HFFc6 (cell line): ENCODE data around the gene LITAFD. TPM values are rescaled to one million over a fixed set of nuclear protein-coding genes. Genes with fewer than 3 reads are reported as not detected.

Experiments used
- DNase-seq: peaks from one replicate; pipeline ENCODE4 v3.0.0-alpha.2; 2018
- H3K27ac Mint-ChIP-seq: 2 replicates; pipeline ENCODE4 v1.8.0; 2020; ENCODE audit warnings: mild to moderate bottlenecking, mixed read lengths
- H3K27me3 Mint-ChIP-seq: 2 replicates; pipeline ENCODE4 v1.8.0; 2021; ENCODE audit warnings: mild to moderate bottlenecking, moderate library complexity, mixed read lengths; ENCODE audit not compliant: insufficient read depth
- H3K36me3 Mint-ChIP-seq: 2 replicates; pipeline ENCODE4 v1.8.0; 2021; ENCODE audit warnings: low read depth, mixed read lengths
- H3K4me1 Mint-ChIP-seq: 2 replicates; pipeline ENCODE4 v1.8.0; 2020; ENCODE audit warnings: low read depth, mixed read lengths
- H3K4me3 Mint-ChIP-seq: 2 replicates; pipeline ENCODE4 v1.8.0; 2020; ENCODE audit warnings: mild to moderate bottlenecking, moderate library complexity, mixed read lengths
- H3K9me3 Mint-ChIP-seq: 2 replicates; pipeline ENCODE4 v1.8.0; 2020; ENCODE audit warnings: mild to moderate bottlenecking, mixed read lengths
- total RNA-seq, 6 experiments: library from RNA; stranded (reverse); fragmentation: NEBNext Ultra II Directional; extraction: Animal tissue kit (Norgen Biotek cat#: 25700); gene quantifications; 2 replicates in 1 of 6; 3 replicates in 5 of 6; pipeline ENCODE4 v1.2.3, GENCODE V29; 2021
- TF ChIP-seq, protein P1 (sequence below): fragments of 200-600 bp; sonication (generic); IDR thresholded peaks from 2 replicates; pipeline ENCODE4 v1.5.0; 2021; ENCODE audit warnings: antibody characterized with exemption, mild to moderate bottlenecking

Gene LITAFD
- total RNA-seq, 6 experiments from 2014 or later, result not detected

DNA sequence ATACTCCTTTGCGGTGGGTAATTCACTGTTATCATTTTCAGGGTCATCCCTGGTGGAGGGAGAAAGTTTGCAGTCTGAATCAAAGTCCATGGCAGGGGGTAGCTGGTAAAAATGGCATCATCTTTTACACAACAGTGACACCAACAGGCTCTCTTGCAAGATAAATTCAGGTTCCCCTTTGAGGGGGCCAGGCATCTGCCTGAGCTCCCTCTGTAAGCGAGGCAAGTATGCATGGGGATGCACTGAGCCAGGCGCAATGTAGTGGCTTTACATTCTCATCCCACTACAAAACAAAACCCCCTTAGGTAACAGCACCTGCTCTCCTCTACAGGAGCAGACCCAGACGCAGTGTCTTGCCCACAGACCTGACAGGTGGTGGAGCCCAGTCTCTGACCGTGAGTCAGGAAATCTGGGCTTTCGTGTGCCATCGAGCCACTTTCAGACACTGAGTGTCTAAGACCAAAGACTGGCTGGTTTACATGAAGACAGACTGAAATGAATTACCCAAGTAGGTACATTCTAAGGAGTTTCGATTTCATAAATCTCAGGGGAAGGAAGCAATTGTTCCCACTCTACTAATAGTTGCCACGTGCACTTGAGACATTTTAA lies 17.7 kb downstream of the LITAFD start:
- H3K27ac Mint-ChIP-seq, result no peak overlapping the region
- DNase-seq, result no peak
- no peaks in the 10 kb centered on the region; the same call in 1 of the 2 replicates for H3K27me3 Mint-ChIP-seq
- TF ChIP-seq, protein P1, sequence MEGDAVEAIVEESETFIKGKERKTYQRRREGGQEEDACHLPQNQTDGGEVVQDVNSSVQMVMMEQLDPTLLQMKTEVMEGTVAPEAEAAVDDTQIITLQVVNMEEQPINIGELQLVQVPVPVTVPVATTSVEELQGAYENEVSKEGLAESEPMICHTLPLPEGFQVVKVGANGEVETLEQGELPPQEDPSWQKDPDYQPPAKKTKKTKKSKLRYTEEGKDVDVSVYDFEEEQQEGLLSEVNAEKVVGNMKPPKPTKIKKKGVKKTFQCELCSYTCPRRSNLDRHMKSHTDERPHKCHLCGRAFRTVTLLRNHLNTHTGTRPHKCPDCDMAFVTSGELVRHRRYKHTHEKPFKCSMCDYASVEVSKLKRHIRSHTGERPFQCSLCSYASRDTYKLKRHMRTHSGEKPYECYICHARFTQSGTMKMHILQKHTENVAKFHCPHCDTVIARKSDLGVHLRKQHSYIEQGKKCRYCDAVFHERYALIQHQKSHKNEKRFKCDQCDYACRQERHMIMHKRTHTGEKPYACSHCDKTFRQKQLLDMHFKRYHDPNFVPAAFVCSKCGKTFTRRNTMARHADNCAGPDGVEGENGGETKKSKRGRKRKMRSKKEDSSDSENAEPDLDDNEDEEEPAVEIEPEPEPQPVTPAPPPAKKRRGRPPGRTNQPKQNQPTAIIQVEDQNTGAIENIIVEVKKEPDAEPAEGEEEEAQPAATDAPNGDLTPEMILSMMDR, result no peak
- H3K4me3 Mint-ChIP-seq, result no peak overlapping the region
- H3K36me3 Mint-ChIP-seq, result peaks cover 39% of the 10 kb centered on the region
- no peaks in the 10 kb centered on the region for H3K9me3 Mint-ChIP-seq
- no peaks in the 10 kb centered on the region for H3K4me1 Mint-ChIP-seq

DNA sequence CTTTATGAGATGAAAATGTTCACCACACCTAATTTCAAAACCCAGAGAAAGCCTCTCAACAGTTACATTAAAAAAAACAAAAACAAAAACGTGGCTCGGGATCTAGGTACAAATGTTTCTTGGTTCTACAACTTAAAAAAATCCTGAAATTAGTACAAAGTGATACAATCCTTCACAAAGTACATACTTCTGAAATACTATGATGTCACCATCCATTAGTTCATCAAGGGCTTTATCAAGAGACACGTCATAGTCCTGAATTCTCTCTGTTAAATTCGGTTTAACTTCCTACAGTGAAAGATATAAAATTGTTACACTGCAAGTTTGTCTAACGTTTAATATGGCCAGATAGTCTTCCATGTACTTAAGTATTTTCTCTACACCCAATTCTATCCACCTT lies 18.2 kb downstream of the LITAFD start:
- no peak for DNase-seq
- Mint-ChIP-seq H3K27me3 (no peaks in the 10 kb centered on the region; the same call in 1 of the 2 replicates), H3K36me3 (peaks cover 39% of the 10 kb centered on the region), H3K27ac (no peak overlapping the region), H3K4me1 (no peaks in the 10 kb centered on the region), H3K4me3 (no peak overlapping the region), H3K9me3 (no peaks in the 10 kb centered on the region)
- TF ChIP-seq, protein P1, result no peak

DNA sequence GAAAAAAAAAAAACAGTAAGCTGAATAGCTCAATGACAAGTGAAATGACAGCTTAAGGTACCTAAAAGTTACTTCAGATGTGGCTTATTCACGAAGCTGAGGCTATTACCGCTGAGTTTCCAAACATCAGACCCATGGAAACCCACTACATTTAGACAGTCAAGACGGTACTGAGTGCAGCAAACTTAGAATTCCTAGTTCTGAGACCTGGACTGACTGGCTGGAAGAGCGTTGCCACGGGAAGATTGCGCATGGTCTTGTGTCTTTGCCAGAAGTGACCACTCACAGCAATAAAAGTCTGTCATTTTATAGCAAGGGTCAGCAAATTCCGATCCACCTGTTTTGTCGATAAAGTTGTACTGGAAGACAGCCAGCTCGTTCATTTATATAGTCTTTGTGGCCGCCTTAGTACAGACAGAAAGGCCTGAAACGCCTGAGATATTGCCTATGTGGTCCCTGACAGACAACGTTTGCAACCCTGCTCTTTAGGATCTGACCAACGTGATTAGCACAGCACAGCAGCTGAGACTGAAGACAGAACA lies 19.2 kb downstream of the LITAFD start:
- Mint-ChIP-seq H3K27ac (no peak overlapping the region), H3K4me3 (no peak overlapping the region), H3K27me3 (peaks cover 3% of the 10 kb centered on the region), H3K36me3 (peaks cover 44% of the 10 kb centered on the region), H3K9me3 (no peaks in the 10 kb centered on the region), H3K4me1 (no peaks in the 10 kb centered on the region)
- TF ChIP-seq, protein P1, result no peak
- DNase-seq, result no peak

GRCh38 chr16:8903004-8903403 lies 20.9 kb downstream of the LITAFD start:
- Mint-ChIP-seq H3K36me3 (peaks cover 48% of the 10 kb centered on the region), H3K27ac (no peak overlapping the region; the same call in 1 of the 2 replicates), H3K4me1 (no peaks in the 10 kb centered on the region), H3K27me3 (peaks cover 3% of the 10 kb centered on the region), H3K9me3 (no peaks in the 10 kb centered on the region), H3K4me3 (no peak overlapping the region)
- TF ChIP-seq, protein P1, result 0 out of 2 replicates have a peak, but pooled peaks have one; percentile 10
- no peak for DNase-seq

DNA sequence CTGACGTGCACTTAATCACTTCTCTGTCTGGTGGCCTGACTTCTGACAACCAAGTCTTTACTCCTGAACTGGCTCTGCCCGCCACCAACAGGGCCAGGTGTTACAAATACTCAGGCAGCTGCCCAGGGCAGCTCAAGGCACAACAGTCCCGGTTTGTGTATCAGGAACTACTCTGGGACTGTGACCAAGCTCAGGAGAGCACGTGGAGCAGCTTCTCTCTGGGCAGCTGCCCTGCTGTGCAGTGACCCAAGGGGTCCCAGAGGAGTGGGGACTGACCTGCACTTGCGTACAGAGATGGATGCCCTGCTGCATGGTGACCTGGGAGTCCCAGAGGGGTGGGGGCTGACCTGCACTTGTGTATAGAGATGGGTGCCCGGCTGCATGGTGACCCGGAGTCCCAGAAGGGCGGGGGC lies 21.9 kb downstream of the LITAFD start:
- Mint-ChIP-seq H3K27ac (no peak overlapping the region), H3K4me3 (no peak overlapping the region), H3K9me3 (no peaks in the 10 kb centered on the region), H3K36me3 (peaks cover 47% of the 10 kb centered on the region), H3K4me1 (peaks cover 9% of the 10 kb centered on the region; the same call in 1 of the 2 replicates), H3K27me3 (peaks cover 3% of the 10 kb centered on the region)
- no peak for DNase-seq
- TF ChIP-seq, protein P1, result no peak
